CD8-positive, alpha-beta memory T cell (primary cell): ENCODE data around the gene ZNF622. TPM values are rescaled to one million over a fixed set of nuclear protein-coding genes. Genes with fewer than 3 reads are reported as not detected.
"Not testable (repeated sequence)": the region's sequence is repeated elsewhere in the genome, so short reads cannot be mapped to it uniquely, and the experiment has no call there.

Experiments used
- CTCF ChIA-PET: fragments of 350-600 bp; sonication (Branson Sonifier 250); formaldehyde crosslinking; loops from one replicate; lab custom pipeline; 2021; ENCODE audit warnings: antibody characterized with exemption; lab: Charles Lee
- POLR2A ChIA-PET: fragments of 350-600 bp; sonication (Branson Sonifier 250); formaldehyde crosslinking; loops from one replicate; lab custom pipeline; 2021; ENCODE audit warnings: antibody characterized with exemption; lab: Charles Lee
- DNase-seq, 5 donors: peaks; one replicate each; pipeline versions ENCODE4 v3.0.0 to v3.0.0-alpha.2; 2020 to 2022; ENCODE audit warnings: mixed read lengths in 1 of 5
- H3K27ac ChIP-seq: one replicate; pipeline ENCODE4 v1.7.0; 2013; ENCODE audit warnings: low read depth, mild to moderate bottlenecking, low read length, moderate library complexity
- H3K27me3 ChIP-seq: 2 replicates; pipeline ENCODE4 v1.7.0; 2013; ENCODE audit warnings: low read length, mild to moderate bottlenecking; ENCODE audit not compliant: insufficient read depth, poor library complexity, severe bottlenecking
- H3K36me3 ChIP-seq: 2 replicates; pipeline ENCODE4 v1.7.0; 2013; ENCODE audit warnings: mild to moderate bottlenecking, low read length, moderate library complexity; ENCODE audit not compliant: insufficient read depth
- H3K4me1 ChIP-seq: 2 replicates; pipeline ENCODE4 v1.7.0; 2013; ENCODE audit warnings: mild to moderate bottlenecking, low read length, moderate library complexity; ENCODE audit not compliant: insufficient read depth
- H3K4me3 ChIP-seq: 2 replicates; pipeline ENCODE4 v1.7.0; 2013; ENCODE audit warnings: mild to moderate bottlenecking, low read length
- H3K9me3 ChIP-seq: 2 replicates; pipeline ENCODE4 v1.7.0; 2013; ENCODE audit warnings: mild to moderate bottlenecking, low read length
- H3K27ac Mint-ChIP-seq, 8 donors: one replicate each; pipeline ENCODE4 v1.8.0; 2020 to 2021; ENCODE audit warnings: mixed read lengths in 8 of 8, mild to moderate bottlenecking in 6 of 8, inconsistent platforms in 3 of 8, moderate library complexity in 3 of 8
- H3K27me3 Mint-ChIP-seq, 2 donors: one replicate each; pipeline ENCODE4 v1.8.0; 2020 to 2021; ENCODE audit warnings: mixed read lengths in 2 of 2, mild to moderate bottlenecking in 1 of 2, moderate library complexity in 1 of 2
- H3K36me3 Mint-ChIP-seq, 3 donors: one replicate each; pipeline ENCODE4 v1.8.0; 2020 to 2021; ENCODE audit warnings: mixed read lengths in 3 of 3, inconsistent platforms in 1 of 3, mild to moderate bottlenecking in 1 of 3
- H3K4me1 Mint-ChIP-seq, 3 donors: one replicate each; pipeline ENCODE4 v1.8.0; 2020 to 2021; ENCODE audit warnings: mixed read lengths in 3 of 3, inconsistent platforms in 1 of 3, mild to moderate bottlenecking in 1 of 3
- H3K4me3 Mint-ChIP-seq, 7 donors: one replicate each; pipeline ENCODE4 v1.8.0; 2020 to 2021; ENCODE audit warnings: mixed read lengths in 7 of 7, mild to moderate bottlenecking in 6 of 7, moderate library complexity in 4 of 7, inconsistent platforms in 2 of 7
- H3K9me3 Mint-ChIP-seq, 5 donors: one replicate each; pipeline ENCODE4 v1.8.0; 2020 to 2022; ENCODE audit warnings: mixed read lengths in 5 of 5, mild to moderate bottlenecking in 3 of 5, moderate library complexity in 2 of 5, inconsistent platforms in 1 of 5
- polyA plus RNA-seq: library from polyadenylated mRNA; unstranded; fragments of 300-500 nt; fragmentation: Illumina TruSeq; gene quantifications from one replicate; pipeline ENCODE4 v1.2.3, GENCODE V29; 2021
- total RNA-seq, 2 experiments: library from RNA; stranded (reverse); gene quantifications; one replicate each; pipeline ENCODE4 v1.2.3, GENCODE V29; 2021

Gene ZNF622
- total and polyA plus RNA-seq, 3 experiments from 2014 or later, result 45.1 to 54.9 (median 45.9) TPM

DNA sequence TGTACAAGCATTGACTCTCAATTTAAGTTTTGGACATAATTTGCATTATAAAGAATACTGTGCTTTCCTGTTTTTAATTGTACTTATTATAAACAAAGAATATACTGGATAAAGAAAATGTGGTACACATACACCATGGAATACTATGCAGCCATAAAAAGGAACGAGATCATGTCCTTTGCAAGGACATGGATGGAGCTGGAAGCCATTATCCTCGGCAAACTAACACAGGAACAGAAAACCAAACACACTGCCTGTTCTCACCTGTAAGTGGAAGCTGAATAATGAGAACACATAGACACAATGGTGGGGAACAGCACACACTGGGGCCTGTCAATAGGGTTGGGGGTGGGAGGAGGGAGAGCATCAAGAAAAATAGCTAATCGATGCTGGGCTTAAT is 10.8 kb upstream of the ZNF622 start:
- H3K27ac ChIP-seq, H3K4me3 ChIP-seq, H3K27me3 Mint-ChIP-seq, H3K27me3 ChIP-seq, H3K4me3 Mint-ChIP-seq, H3K9me3 Mint-ChIP-seq, CTCF ChIA-PET, H3K9me3 ChIP-seq, POLR2A ChIA-PET, H3K4me1 ChIP-seq, DNase-seq, H3K4me1 Mint-ChIP-seq, H3K36me3 ChIP-seq: not testable (repeated sequence)
- H3K27ac Mint-ChIP-seq, result peak overlapping the region in 3 of 8 donors; percentile 43 to 71 (median 47)
- peaks cover 0 to 31% (median 4%) of the 10 kb centered on the region in 3 donors for H3K36me3 Mint-ChIP-seq

DNA sequence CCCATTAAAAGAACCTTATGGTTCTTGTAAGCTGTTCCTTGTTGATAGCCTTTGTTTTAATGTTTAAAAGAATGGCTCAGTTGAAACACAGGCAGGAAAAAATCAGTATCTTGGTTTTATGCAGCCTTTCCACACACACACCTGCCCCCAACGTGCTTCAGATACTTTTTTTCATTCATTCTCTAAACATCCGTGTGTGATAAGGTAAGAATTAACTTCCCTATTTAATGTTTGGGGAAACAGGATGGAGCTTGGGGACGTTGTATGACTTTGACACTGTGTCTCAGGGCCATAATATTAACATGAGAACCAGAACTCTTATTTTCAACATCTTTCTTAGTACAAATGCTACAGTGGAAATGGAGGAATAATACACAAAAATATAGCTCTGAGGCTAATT is 5.8 kb upstream of the ZNF622 start:
- Mint-ChIP-seq H3K4me1 (peaks cover 28 to 56% (median 55%) of the 10 kb centered on the region in 3 donors), H3K36me3 (peaks cover 0 to 16% (median 0%) of the 10 kb centered on the region in 3 donors), H3K27me3 (no peaks in the 10 kb centered on the region), H3K27ac (peak overlapping the region in 2 of 8 donors; percentile 56 to 62), H3K4me3 (no peak overlapping the region), H3K9me3 (no peaks in the 10 kb centered on the region)
- Histone ChIP-seq H3K27ac (no peak overlapping the region), H3K4me3 (no peak overlapping the region), H3K4me1 (peaks cover 15% of the 10 kb centered on the region), H3K36me3 (peaks cover 3% of the 10 kb centered on the region), H3K9me3 (no peaks in the 10 kb centered on the region), H3K27me3 (no peaks in the 10 kb centered on the region)
- CTCF ChIA-PET, result interaction anchor here (0.9 to 1.1 kb wide), 2 partner anchors 195 to 1468 kb away, joined by 3 read pairs; no protein-coding TSS in a partner anchor
- no peak for DNase-seq
- POLR2A ChIA-PET, result no interaction called here

DNA sequence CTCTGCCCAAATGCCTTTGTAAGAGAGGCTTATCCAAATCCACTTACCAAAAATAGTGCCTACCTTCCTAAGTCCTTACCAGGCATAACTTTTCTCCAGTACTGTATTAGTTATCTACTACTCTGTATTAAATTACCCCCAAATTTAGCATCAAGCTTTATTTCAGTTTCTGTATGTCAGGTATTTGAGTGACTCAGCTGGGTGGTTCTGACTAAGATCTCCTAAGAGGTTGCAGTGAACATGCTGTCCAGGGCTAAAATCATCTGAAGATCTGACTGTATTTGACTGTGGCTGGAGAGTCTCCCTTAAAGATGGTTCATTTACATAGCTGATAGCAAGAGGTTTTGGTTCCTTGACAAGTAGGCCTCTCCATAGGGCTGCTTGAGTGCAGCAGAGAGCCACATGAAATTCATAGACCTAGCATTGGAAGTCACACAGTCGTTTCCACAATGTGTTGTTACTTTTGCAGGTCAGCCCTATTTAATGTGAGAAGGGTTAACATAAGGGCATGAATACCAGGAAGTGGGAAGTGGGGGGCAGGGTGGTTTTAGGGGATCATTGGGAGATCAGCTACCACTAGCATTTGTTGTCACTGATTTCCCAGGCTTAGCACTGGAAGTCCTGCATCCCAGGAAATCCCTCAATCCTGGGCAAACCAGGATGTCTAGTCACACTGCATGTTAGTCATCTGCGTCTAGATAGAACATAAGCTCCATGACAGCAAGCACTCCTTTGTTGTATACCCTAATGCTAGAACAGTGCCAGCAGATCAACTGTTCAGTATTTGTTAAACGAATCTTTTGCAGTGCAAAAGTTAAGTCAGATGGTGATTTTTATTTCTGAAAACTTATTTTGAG is 2.0 kb upstream of the ZNF622 start:
- Mint-ChIP-seq H3K36me3 (peaks cover 0 to 36% (median 3%) of the 10 kb centered on the region in 3 donors), H3K9me3 (no peaks in the 10 kb centered on the region), H3K4me1 (peaks cover 62 to 91% (median 84%) of the 10 kb centered on the region in 3 donors), H3K27me3 (peaks cover 0 to 2% of the 10 kb centered on the region in 2 donors), H3K27ac (peak overlapping the region; percentile 44 to 98 (median 92)), H3K4me3 (peak overlapping the region; percentile 97 to 99 (median 98))
- Histone ChIP-seq H3K4me3 (no peak overlapping the region), H3K27me3 (no peaks in the 10 kb centered on the region), H3K27ac (no peak overlapping the region), H3K36me3 (peaks cover 5% of the 10 kb centered on the region), H3K9me3 (no peaks in the 10 kb centered on the region), H3K4me1 (peaks cover 42% of the 10 kb centered on the region)
- ChIA-PET POLR2A (no interaction called here), CTCF (interaction anchor here (1.7 kb wide), 1 partner anchor 12 kb away, joined by 4 read pairs; no protein-coding TSS in a partner anchor)
- no peak for DNase-seq

DNA sequence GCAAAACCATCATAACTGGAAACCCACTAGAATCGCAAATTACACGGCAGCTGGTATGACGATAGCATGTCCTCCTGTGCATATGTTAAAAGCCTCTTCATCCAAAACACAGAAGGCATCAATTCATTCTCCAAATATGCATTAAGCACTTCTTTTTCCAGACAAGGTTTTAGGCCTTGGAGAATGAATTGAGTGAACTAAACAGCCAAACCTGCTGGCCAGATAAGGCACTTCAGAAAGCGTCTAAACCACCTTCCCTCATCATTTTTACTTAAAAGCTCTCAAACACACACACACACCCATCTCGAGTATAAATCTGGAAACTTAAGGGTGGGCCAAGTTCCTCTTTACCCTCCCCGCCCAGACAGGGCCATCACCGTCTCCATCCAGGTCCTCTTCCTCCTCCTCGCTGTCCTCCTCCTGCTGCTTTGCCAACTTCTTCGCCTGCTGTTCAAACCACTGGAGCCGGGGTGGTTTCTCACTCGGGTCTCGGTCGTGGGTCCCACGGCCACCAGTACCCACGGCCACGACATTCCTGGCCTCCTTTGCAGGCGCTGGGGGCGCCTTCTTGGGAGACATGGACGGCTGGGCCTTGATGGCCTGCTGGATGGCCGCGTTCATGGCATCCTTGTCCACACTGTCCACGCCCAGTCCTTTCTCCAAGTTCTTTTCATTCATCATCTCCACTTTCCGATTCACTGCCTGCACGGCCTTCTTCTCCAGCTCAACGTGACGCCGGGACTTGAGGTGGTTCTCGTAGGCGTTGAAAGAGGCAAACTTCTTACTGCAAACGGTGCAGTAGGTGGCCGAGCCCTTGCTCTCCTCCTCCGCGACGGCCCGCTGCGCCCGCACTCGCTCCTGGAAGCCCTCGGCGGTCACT is 696 bp downstream of the ZNF622 start:
- CTCF ChIA-PET, result interaction anchor here (1.9 kb wide), 1 partner anchor 10 kb away, joined by 12 read pairs; no protein-coding TSS in a partner anchor
- peak overlapping the region; percentile 82 for H3K27ac ChIP-seq
- H3K27ac Mint-ChIP-seq, result peak overlapping the region; percentile 92 to 99 (median 98)

GRCh38 chr5:16464231-16464630 is 1.4 kb downstream of the ZNF622 start:
- Histone ChIP-seq H3K36me3 (peaks cover 22% of the 10 kb centered on the region), H3K27ac (peak overlapping the region; percentile 82), H3K9me3 (no peaks in the 10 kb centered on the region), H3K27me3 (no peaks in the 10 kb centered on the region), H3K4me1 (peaks cover 70% of the 10 kb centered on the region), H3K4me3 (peak overlapping the region; percentile 95)
- ChIA-PET POLR2A (no interaction called here), CTCF (interaction anchor here (1.9 kb wide), 1 partner anchor 9 kb away, joined by 12 read pairs; no protein-coding TSS in a partner anchor)
- Mint-ChIP-seq H3K27ac (peak overlapping the region; percentile 34 to 99 (median 98)), H3K9me3 (no peaks in the 10 kb centered on the region), H3K36me3 (peaks cover 0 to 68% (median 15%) of the 10 kb centered on the region in 3 donors), H3K4me1 (peaks cover 88 to 100% (median 95%) of the 10 kb centered on the region in 3 donors), H3K27me3 (peaks cover 0 to 2% of the 10 kb centered on the region in 2 donors), H3K4me3 (peak overlapping the region; percentile 97 to 99 (median 98))
- DNase-seq, result no peak

More for the DNA sequence above, 696 bp downstream of the ZNF622 start:
- Mint-ChIP-seq H3K4me1 (peaks cover 85 to 99% (median 95%) of the 10 kb centered on the region in 3 donors), H3K4me3 (peak overlapping the region; percentile 97 to 99 (median 98)), H3K36me3 (peaks cover 0 to 62% (median 14%) of the 10 kb centered on the region in 3 donors), H3K9me3 (no peaks in the 10 kb centered on the region), H3K27me3 (peaks cover 0 to 2% of the 10 kb centered on the region in 2 donors)
- H3K4me1 ChIP-seq, result peaks cover 65% of the 10 kb centered on the region
- H3K4me3 ChIP-seq, result peak overlapping the region; percentile 95
- H3K9me3 ChIP-seq, result no peaks in the 10 kb centered on the region
- POLR2A ChIA-PET, result no interaction called here
- H3K27me3 ChIP-seq, result no peaks in the 10 kb centered on the region
- peaks cover 22% of the 10 kb centered on the region for H3K36me3 ChIP-seq
- peak in 1 of 5 donors; percentile 42 for DNase-seq

GRCh38 chr5:16461782-16462181 is 3.8 kb downstream of the ZNF622 start:
- CTCF ChIA-PET, result interaction anchor here (1.4 kb wide), 1 partner anchor 10 kb away, joined by 3 read pairs; no protein-coding TSS in a partner anchor
- H3K36me3 Mint-ChIP-seq, result peaks cover 0 to 89% (median 18%) of the 10 kb centered on the region in 3 donors
- H3K27ac Mint-ChIP-seq, result peak overlapping the region; percentile 10 to 89 (median 71)
- POLR2A ChIA-PET, result no interaction called here
- Histone ChIP-seq H3K9me3 (no peaks in the 10 kb centered on the region), H3K4me3 (no peak overlapping the region), H3K27ac (no peak overlapping the region), H3K27me3 (no peaks in the 10 kb centered on the region), H3K4me1 (peaks cover 75% of the 10 kb centered on the region), H3K36me3 (peaks cover 36% of the 10 kb centered on the region)
- no peak for DNase-seq
- H3K4me1 Mint-ChIP-seq, result peaks cover 80 to 99% (median 94%) of the 10 kb centered on the region in 3 donors
- H3K9me3 Mint-ChIP-seq, result no peaks in the 10 kb centered on the region
- H3K4me3 Mint-ChIP-seq, result peak overlapping the region in 4 of 7 donors; percentile 25 to 73 (median 56)
- peaks cover 0 to 2% of the 10 kb centered on the region in 2 donors for H3K27me3 Mint-ChIP-seq

DNA sequence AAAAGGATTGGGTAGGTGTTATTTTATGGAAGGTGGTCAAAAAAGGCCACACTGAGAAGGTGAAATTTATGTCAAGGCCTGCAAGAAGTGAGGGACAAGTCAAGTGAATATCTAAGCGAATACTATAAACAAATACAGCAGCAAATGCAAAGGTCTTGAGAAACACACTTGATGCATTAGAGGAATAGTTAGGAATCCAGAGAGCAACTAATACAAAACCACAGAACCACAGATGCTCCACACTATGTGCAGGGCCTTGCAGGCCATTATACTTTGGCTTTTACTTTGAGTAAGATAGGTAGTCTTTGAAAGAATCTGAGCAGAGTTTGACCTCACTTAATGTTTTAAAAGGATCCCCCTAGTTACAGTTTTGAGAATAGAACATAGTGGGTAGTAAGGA is 4.6 kb downstream of the ZNF622 start:
- peaks cover 75% of the 10 kb centered on the region for H3K4me1 ChIP-seq
- no peak for DNase-seq
- no peaks in the 10 kb centered on the region for H3K27me3 ChIP-seq
- Mint-ChIP-seq H3K36me3 (peaks cover 5 to 94% (median 22%) of the 10 kb centered on the region in 3 donors), H3K27me3 (peaks cover 0 to 2% of the 10 kb centered on the region in 2 donors), H3K4me3 (peak overlapping the region; percentile 3 to 73 (median 52)), H3K9me3 (no peaks in the 10 kb centered on the region), H3K27ac (peak overlapping the region in 7 of 8 donors; percentile 36 to 89 (median 69)), H3K4me1 (peaks cover 82 to 99% (median 95%) of the 10 kb centered on the region in 3 donors)
- no peak overlapping the region for H3K27ac ChIP-seq
- CTCF ChIA-PET, result interaction anchor here (0.7 kb wide), 1 partner anchor 32 kb away, joined by 3 read pairs; no protein-coding TSS in a partner anchor
- peaks cover 37% of the 10 kb centered on the region for H3K36me3 ChIP-seq
- no peak overlapping the region for H3K4me3 ChIP-seq
- H3K9me3 ChIP-seq, result no peaks in the 10 kb centered on the region
- POLR2A ChIA-PET, result no interaction called here
